Right cardiac atrium (tissue), 5 donors: ENCODE results near the gene SIK3. TPM values are rescaled to one million over a fixed set of nuclear protein-coding genes. Genes with fewer than 3 reads are reported as not detected.

Experiments used
- ATAC-seq, 2 donors: fragments of 200-7000 bp; cut with Tn5 transposase; one replicate each; pipeline versions ENCODE4 v1.8.0 to v1.9.1; 2020; ENCODE audit warnings: moderate library complexity in 2 of 2, mild to moderate bottlenecking in 1 of 2
- DNase-seq, 3 donors: peaks; one replicate each; pipeline ENCODE4 v3.0.0-alpha.2; 2020
- H3K27ac ChIP-seq: one replicate; pipeline ENCODE4 v1.5.1; 2013; ENCODE audit warnings: mild to moderate bottlenecking, low read length, control low read depth, moderate library complexity
- H3K27me3 ChIP-seq: one replicate; pipeline ENCODE4 v1.6.1; 2013; ENCODE audit not compliant: control insufficient read depth, insufficient read depth
- H3K4me1 ChIP-seq: one replicate; pipeline ENCODE4 v1.6.1; 2013; ENCODE audit warnings: low read length; ENCODE audit not compliant: control insufficient read depth, insufficient read depth
- H3K4me3 ChIP-seq: one replicate; pipeline ENCODE4 v1.5.1; 2013; ENCODE audit warnings: low read length, control low read depth
- H3K9me3 ChIP-seq: one replicate; pipeline ENCODE4 v1.6.1; 2013; ENCODE audit warnings: low read length; ENCODE audit not compliant: control insufficient read depth
- WGBS: extraction: QIAGEN DNeasy Blood & Tissue Kit; methylation state at CpG from one replicate; pipeline ENCODE4 v1.1.7; 2013; 5-methylcytosine and 5-hydroxymethylcytosine counted together
- intact Hi-C, 4 donors: fragments of 100-400 bp; cut with DNase I; formaldehyde crosslinking; loops; one replicate each; pipeline versions ENCODE4 v1.11.0 to v1.14.0; 2022 to 2023
- polyA plus RNA-seq: library from polyadenylated mRNA; stranded (reverse); fragments of 200-250 nt; gene quantifications from one replicate; pipeline ENCODE4 v1.2.3, GENCODE V29; 2013
- total RNA-seq, 4 donors: library from RNA; stranded (reverse); fragmentation: NEBNext Ultra II Directional; extraction: Animal tissue kit (Norgen Biotek cat#: 25700); gene quantifications; one replicate each; pipeline ENCODE4 v1.2.1, GENCODE V29; 2021
- donor health status: healthy with polysubstance abuse.
- donor health status: DM: no; HTN: yes; CAD: no.
- donor health status: DM: no; HTN: no; CAD: no.
- donor health status: DM: no; HTN: yes; CAD: no; lungs with severe emphysema.
- donor health status: DM: yes; HTN: yes; CAD: no.

The SIK3 gene
- total and polyA plus RNA-seq, 5 donors: 13.4 to 46.6 (median 34.6) TPM

DNA sequence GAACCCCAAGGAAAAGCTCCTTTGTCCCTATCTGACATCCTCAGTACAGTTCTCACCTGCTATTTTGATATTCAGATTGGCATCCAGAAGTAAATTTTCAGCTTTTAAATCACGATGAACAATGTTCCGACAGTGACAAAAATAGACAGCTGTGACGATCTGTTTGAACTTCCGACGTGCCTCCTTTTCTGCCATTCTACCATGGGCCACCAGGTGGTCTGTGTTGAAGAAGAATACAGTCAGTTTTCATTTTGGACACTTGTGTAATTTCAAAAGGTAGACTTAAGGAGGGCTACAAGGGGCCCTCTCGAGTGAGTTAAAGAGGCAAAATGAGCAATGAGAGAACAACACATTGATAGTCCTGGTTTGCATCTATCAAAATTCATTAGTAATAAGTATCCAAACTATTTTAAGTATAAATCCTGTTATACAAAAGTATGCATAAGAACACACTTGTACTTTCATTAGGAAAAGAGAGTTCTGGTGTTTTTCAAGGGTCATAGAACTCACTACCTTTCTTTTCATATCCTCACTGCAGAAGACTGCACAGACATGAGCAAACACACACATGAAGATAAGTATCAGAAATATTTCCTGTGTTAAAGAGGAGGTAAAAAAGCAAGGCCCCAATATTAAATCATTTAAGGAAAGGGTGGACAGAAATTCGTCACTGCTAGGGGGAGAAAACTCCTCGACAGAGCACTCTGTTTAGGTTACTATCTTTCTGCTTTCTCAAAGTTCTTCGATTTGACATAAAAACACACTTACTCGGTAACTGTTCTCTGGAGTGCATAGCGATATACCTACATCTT lies 170.9 kb downstream of the SIK3 start:
- Histone ChIP-seq H3K27me3 (no peaks in the 10 kb centered on the region), H3K27ac (no peak overlapping the region), H3K4me1 (peaks cover 11% of the 10 kb centered on the region), H3K4me3 (no peak overlapping the region), H3K9me3 (no peaks in the 10 kb centered on the region)
- intact Hi-C loops: no loop called here
- DNase-seq (no peak), ATAC-seq (no peak)
- 69% methylated on average over 11 of the region's 11 CpGs for WGBS

DNA sequence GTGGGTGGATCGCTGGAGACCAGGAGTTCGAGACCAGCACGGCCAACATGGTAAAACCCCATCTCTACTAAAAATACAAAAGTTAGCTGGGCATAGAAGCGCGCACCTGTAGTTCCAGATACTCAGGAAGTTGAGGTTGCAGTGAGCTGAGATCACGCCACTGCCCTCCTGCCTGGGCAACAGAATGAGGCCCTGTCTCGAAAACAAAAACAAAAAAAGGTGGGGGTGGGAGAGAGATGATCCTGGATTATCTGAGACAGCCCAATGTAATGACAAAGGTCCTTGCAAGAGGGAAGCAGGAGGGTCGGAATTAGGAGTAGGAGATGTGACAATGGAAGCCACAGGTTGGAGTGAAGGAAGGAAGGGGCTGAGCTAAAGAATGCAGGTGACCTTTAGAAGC lies 173.2 kb downstream of the SIK3 start:
- Histone ChIP-seq H3K4me1 (no peaks in the 10 kb centered on the region), H3K27me3 (no peaks in the 10 kb centered on the region), H3K4me3 (no peak overlapping the region), H3K27ac (no peak overlapping the region), H3K9me3 (no peaks in the 10 kb centered on the region)
- ATAC-seq (no peak), DNase-seq (no peak)
- intact Hi-C loops: no loop called here
- WGBS: 93% methylated on average over 8 of the region's 8 CpGs

- no peak for DNase-seq
- H3K9me3 ChIP-seq: no peaks in the 10 kb centered on the region
- WGBS: 33% methylated on average over 3 of the region's 3 CpGs
- no peaks in the 10 kb centered on the region for H3K4me1 ChIP-seq
- no peak overlapping the region for H3K27ac ChIP-seq
- intact Hi-C loops: no loop called here
- no peaks in the 10 kb centered on the region for H3K27me3 ChIP-seq
- H3K4me3 ChIP-seq: no peak overlapping the region
- peak in 1 of 2 donors; percentile 78 for ATAC-seq
Observed at GRCh38 chr11:116918925-116919655, 179.1 kb downstream of the SIK3 start.

DNA sequence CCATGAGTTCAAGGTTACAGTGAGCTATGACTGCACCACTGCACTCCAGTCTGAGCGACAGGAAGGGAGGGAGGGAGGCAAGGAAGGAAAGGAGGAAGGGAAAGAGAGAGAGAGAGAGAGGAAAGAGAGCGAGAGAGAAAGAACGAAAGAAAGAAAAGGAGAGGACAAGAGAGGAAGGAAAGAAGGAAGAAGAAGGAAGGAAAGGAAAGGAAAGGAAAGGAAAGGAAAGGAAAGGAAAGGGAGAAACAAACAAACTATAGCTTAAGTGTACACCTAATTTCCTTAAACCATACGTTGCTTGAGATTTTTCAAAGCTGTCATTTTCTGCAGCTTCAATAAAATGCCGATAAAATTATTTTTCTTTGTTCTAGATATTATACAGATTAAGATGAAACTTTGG lies 180.6 kb downstream of the SIK3 start:
- H3K9me3 ChIP-seq: no peaks in the 10 kb centered on the region
- no peaks in the 10 kb centered on the region for H3K27me3 ChIP-seq
- no peaks in the 10 kb centered on the region for H3K4me1 ChIP-seq
- intact Hi-C loops: no loop called here
- no peak overlapping the region for H3K27ac ChIP-seq
- 75% methylated on average over 5 of the region's 5 CpGs for WGBS
- DNase-seq (no peak), ATAC-seq (no peak)
- H3K4me3 ChIP-seq: no peak overlapping the region

GRCh38 chr11:116916886-116917285 lies 181.3 kb downstream of the SIK3 start:
- 96% methylated on average over 12 of the region's 12 CpGs for WGBS

DNA sequence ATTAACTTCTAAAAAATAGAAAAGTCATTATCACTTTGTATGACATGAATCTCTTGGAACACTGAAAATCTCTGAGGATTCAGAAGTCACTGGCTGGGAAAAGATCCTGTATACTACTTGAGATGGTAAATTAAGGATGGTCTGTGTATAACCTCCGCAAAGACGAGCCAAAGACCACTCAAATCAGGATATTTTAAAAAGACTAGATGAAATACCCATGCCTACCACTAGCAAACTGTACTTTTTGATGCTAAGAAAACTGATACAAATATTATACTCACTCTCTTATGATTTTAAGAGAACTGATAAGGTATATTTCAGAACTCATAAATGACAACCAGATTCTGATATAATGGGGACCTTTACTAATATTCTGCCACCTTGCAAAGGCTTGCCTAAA lies 182.2 kb downstream of the SIK3 start:
- Histone ChIP-seq H3K4me3 (no peak overlapping the region), H3K4me1 (no peaks in the 10 kb centered on the region), H3K27me3 (no peaks in the 10 kb centered on the region), H3K9me3 (no peaks in the 10 kb centered on the region), H3K27ac (no peak overlapping the region)
- ATAC-seq (no peak), DNase-seq (no peak)
- 97% methylated on average over 2 of the region's 2 CpGs for WGBS
- intact Hi-C loops: no loop called here

More at GRCh38 chr11:116916886-116917285, 181.3 kb downstream of the SIK3 start:
- no peak for ATAC-seq
- H3K27ac ChIP-seq: no peak overlapping the region
- H3K4me3 ChIP-seq: no peak overlapping the region
- DNase-seq: no peak
- H3K9me3 ChIP-seq: no peaks in the 10 kb centered on the region
- H3K27me3 ChIP-seq: no peaks in the 10 kb centered on the region
- intact Hi-C loops: no loop called here
- no peaks in the 10 kb centered on the region for H3K4me1 ChIP-seq

DNA sequence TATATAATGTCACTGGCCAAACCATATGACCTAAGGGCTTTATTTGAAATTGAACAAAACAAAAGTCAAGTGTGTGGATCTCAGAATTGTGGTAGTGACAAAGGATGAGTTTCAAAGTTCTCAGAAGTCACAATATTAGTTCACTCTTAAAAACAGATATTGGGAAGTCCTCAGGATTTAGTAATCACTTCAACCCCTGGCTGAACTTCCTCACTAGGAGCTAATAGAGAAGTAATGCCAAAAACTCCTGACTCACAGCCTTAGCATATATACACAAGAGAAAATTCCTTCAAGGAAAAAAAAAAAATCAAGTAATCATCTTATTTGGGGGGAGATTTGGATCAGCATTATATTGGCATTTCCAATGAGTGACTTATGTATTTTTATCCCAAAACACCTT lies 185.2 kb downstream of the SIK3 start:
- Histone ChIP-seq H3K4me3 (no peak overlapping the region), H3K4me1 (no peaks in the 10 kb centered on the region), H3K27ac (no peak overlapping the region), H3K27me3 (no peaks in the 10 kb centered on the region), H3K9me3 (no peaks in the 10 kb centered on the region)
- intact Hi-C loops: no loop called here
- ATAC-seq: peak; percentile 57 to 83
- DNase-seq: no peak

DNA sequence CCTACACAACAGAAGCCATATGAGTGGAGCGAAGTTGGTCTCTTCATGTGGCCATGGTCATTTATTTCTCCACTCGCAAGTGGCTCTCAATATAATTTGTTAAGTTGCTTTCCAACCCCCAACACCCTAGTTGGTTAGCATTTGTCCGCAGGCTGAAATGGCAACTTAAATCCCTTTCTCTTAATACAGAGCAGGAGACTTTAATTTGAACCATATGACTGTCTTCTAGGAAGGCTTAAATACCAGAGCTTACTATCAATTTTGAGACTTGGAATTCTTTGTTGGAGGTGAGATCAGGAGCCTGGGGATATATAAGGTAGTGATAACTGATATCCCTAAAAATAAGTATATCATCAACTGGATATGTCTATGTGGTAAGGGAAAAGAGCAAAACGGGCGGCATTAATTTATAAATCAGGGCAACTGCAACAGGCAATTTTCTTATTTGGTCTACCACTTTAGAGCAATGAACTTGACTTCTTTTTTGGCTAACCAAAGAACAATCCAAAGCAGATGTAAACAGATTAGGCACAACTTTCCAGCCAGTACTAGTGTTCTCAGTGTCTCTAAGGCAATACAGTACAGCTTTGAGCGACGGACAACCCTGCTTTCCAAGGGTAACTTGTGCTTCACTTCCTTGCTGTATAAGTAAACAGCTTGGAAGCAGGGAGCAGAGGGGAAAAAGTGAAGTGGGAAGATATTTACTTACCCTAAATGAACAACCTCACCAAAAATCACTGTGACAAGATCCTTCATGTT lies 186.1 kb downstream of the SIK3 start:
- no peaks in the 10 kb centered on the region for H3K9me3 ChIP-seq
- no peaks in the 10 kb centered on the region for H3K27me3 ChIP-seq
- no peaks in the 10 kb centered on the region for H3K4me1 ChIP-seq
- intact Hi-C loops: no loop called here
- DNase-seq: no peak
- WGBS: 90% methylated on average over 7 of the region's 7 CpGs
- peak in 1 of 2 donors; percentile 64 for ATAC-seq
- H3K27ac ChIP-seq: no peak overlapping the region
- H3K4me3 ChIP-seq: no peak overlapping the region

GRCh38 chr11:116910847-116911246 lies 187.4 kb downstream of the SIK3 start:
- Histone ChIP-seq H3K9me3 (no peaks in the 10 kb centered on the region), H3K27me3 (no peaks in the 10 kb centered on the region), H3K27ac (no peak overlapping the region), H3K4me3 (no peak overlapping the region), H3K4me1 (no peaks in the 10 kb centered on the region)
- no peak for ATAC-seq
- intact Hi-C loops: no loop called here
- 95% methylated on average over 4 of the region's 4 CpGs for WGBS
- DNase-seq: no peak

GRCh38 chr11:116910378-116910777 lies 187.8 kb downstream of the SIK3 start:
- Histone ChIP-seq H3K27ac (no peak overlapping the region), H3K27me3 (no peaks in the 10 kb centered on the region), H3K9me3 (no peaks in the 10 kb centered on the region), H3K4me1 (no peaks in the 10 kb centered on the region), H3K4me3 (no peak overlapping the region)
- 91% methylated on average over 2 of the region's 2 CpGs for WGBS
- intact Hi-C loops: no loop called here
- ATAC-seq (no peak), DNase-seq (no peak)

GRCh38 chr11:116909245-116909644 lies 189.0 kb downstream of the SIK3 start:
- no peak for ATAC-seq
- DNase-seq: no peak
- intact Hi-C loops: no loop called here
- Histone ChIP-seq H3K27me3 (no peaks in the 10 kb centered on the region), H3K4me1 (no peaks in the 10 kb centered on the region), H3K9me3 (no peaks in the 10 kb centered on the region), H3K27ac (no peak overlapping the region), H3K4me3 (no peak overlapping the region)
- 91% methylated on average over 1 of the region's 1 CpG for WGBS
